Measurements from ENCODE around the gene FAM117A. TPM values are rescaled to one million over a fixed set of nuclear protein-coding genes. Genes with fewer than 3 reads are reported as not detected.
A peak's percentile ranks its signal among the peaks of the same experiment; 100 is the strongest.

The FAM117A gene
- total and polyA plus RNA-seq, 10 of the 15 experiments (the other 5 are each of a cell fraction or from before 2014, with no cell fraction given) = 2.1 to 29.6 (median 20.0) TPM

DNA sequence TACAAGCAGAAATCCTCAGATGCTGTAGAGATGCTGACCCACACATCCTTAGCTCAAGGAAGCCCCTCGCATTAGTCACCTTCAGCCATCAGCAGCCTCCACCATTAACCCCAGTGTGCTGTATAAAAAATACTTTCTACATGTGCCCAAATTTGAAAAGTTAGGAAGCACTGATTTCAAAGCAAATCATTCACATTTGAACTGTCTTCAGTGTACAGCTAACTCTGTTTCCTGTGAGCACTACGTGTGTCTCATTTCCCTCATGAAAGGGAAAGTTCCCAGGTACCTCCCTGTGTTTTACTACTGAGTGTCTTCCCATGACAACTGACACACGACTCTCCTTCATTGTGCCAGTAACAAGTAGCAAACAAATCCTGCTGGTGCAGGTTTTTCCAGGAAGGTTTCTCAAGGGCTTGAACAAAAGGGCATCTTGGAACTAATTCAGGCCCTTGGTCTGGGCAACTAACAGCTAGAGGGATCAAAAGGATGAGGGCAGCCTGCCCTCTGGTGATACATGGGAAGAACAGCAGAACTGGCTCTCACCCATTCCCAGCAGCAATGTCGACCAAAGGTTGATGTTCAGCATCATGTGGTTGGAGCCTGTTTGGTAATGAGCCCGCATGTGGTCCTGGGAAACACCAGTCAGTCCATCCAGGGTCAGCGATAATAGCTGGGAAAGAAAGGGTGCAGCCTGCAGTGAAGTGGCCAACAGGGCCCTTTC, 60.2 kb downstream of the FAM117A start:
- H3K4me3 ChIP-seq = no peak overlapping the region
- POLR2A ChIA-PET = no interaction called here
- H2AFZ ChIP-seq (ENCODE audit: control insufficient read depth, low read depth, low read length) = no peak overlapping the region
- H3K79me2 ChIP-seq (ENCODE audit: control insufficient read depth, insufficient read depth, low read length) = peaks cover 12% of the 10 kb centered on the region
- H3K9ac ChIP-seq (ENCODE audit: control insufficient read depth, insufficient read depth, low read length) = no peak overlapping the region
- no peaks in the 10 kb centered on the region for H3K9me3 ChIP-seq (replicated peaks; ENCODE audit: control insufficient read depth, insufficient read depth, low read length)
- peaks cover 17 to 25% of the 10 kb centered on the region in 2 experiments for H3K36me3 ChIP-seq (ENCODE audit: control insufficient read depth in 2 of 2, insufficient read depth in 2 of 2, low read length in 1 of 2)
- WGBS (ENCODE audit: insufficient coverage, insufficient replicate concordance, low lambda C conversion rate, missing lambda C conversion rate) = 55% methylated on average over 6 of the region's 6 CpGs
- H3K27ac ChIP-seq (ENCODE audit: control insufficient read depth, insufficient read depth) = no peak overlapping the region
- H3K27me3 ChIP-seq (replicated peaks in 1 of 2; ENCODE audit: control insufficient read depth in 2 of 2, insufficient read depth in 2 of 2, low read length in 1 of 2) = no peaks in the 10 kb centered on the region
- H3K4me2 ChIP-seq (ENCODE audit: control insufficient read depth, insufficient read depth) = no peak overlapping the region
- no peaks in the 10 kb centered on the region for H4K20me1 ChIP-seq (ENCODE audit: control insufficient read depth, insufficient read depth)
- H3K4me1 ChIP-seq (ENCODE audit: control insufficient read depth, insufficient read depth, low read length) = 0 out of 2 replicates have a peak, but pooled peaks cover 3% of the 10 kb centered on the region
- TF ChIP-seq RB1 (IDR thresholded peaks at IDR 0.05; ENCODE audit: borderline replicate concordance) (no peak), RAD21 (IDR thresholded peaks at IDR 0.05; ENCODE audit: insufficient read depth, low read depth, low read length) (peak; percentile 53), ESRRA (IDR thresholded peaks at IDR 0.05; ENCODE audit: low read length) (no peak), YY1 (IDR thresholded peaks at IDR 0.05; ENCODE audit: low read depth, low read length) (no peak), CHD2 (IDR thresholded peaks at IDR 0.05; ENCODE audit: borderline replicate concordance, low read depth, low read length) (no peak), SMC3 (IDR thresholded peaks at IDR 0.05; ENCODE audit: borderline replicate concordance, low read length) (peak; percentile 77; the same call in 1 of the 2 replicates), NFYA (IDR thresholded peaks at IDR 0.05; ENCODE audit: borderline replicate concordance, low read depth, low read length) (no peak), NR2C2 (IDR thresholded peaks at IDR 0.05; ENCODE audit: borderline replicate concordance, control insufficient read depth, insufficient read length, low read depth) (no peak), ZNF622 (IDR thresholded peaks at IDR 0.05) (no peak)
- TF ChIP-seq, protein P1, sequence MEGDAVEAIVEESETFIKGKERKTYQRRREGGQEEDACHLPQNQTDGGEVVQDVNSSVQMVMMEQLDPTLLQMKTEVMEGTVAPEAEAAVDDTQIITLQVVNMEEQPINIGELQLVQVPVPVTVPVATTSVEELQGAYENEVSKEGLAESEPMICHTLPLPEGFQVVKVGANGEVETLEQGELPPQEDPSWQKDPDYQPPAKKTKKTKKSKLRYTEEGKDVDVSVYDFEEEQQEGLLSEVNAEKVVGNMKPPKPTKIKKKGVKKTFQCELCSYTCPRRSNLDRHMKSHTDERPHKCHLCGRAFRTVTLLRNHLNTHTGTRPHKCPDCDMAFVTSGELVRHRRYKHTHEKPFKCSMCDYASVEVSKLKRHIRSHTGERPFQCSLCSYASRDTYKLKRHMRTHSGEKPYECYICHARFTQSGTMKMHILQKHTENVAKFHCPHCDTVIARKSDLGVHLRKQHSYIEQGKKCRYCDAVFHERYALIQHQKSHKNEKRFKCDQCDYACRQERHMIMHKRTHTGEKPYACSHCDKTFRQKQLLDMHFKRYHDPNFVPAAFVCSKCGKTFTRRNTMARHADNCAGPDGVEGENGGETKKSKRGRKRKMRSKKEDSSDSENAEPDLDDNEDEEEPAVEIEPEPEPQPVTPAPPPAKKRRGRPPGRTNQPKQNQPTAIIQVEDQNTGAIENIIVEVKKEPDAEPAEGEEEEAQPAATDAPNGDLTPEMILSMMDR (IDR thresholded peaks at IDR 0.05 in 2 of 3, conservative IDR thresholded peaks at IDR 0.05 in 1 of 3; ENCODE audit: control insufficient read depth in 2 of 3, extremely low read depth in 1 of 3, insufficient read depth in 1 of 3, low read depth in 3 of 3, low read length in 3 of 3) = peak; percentile 61 to 77 (median 72)
- DNase-seq (ENCODE audit: low read depth, low spot score) (no peak), FAIRE-seq (no peak), ATAC-seq (no peak)
- RAD21 ChIA-PET (ENCODE audit: unreplicated experiment) = interaction anchor here (1.0 to 3.7 kb wide), 7 partner anchors 8 to 148 kb away, joined by 3 to 15 read pairs (median 6); no protein-coding TSS in a partner anchor
- BruUV-seq (replicated peaks) = no TSS peak
- in situ Hi-C loops (cut with MboI) (loop anchor here (10.0 kb wide), 1 partner anchor 291 kb away; the partner anchor contains the start of gene DLX3), intact Hi-C loops (cut with micrococcal nuclease; ENCODE audit: unreplicated experiment) (loop anchor here (10.0 kb wide), 1 partner anchor 291 kb away; the partner anchor contains the start of gene DLX3)
- CTCF ChIA-PET = interaction anchor here (0.5 to 21.7 kb wide), 16 partner anchors 8 to 293 kb away, joined by 3 to 483 read pairs (median 4); partner anchors contain the start of genes KAT7 and NXPH3
- SMC1A ChIA-PET (ENCODE audit: uncharacterized antibody, unreplicated experiment) = interaction anchor here (0.6 to 1.8 kb wide), 7 partner anchors 59 to 146 kb away, joined by 3 to 7 read pairs (median 4); partner anchors contain the start of gene FAM117A

All from GM12878 (cell line).